BJ (cell line): Measurements from ENCODE around the gene CCDC91. TPM values are rescaled to one million over a fixed set of nuclear protein-coding genes. Genes with fewer than 3 reads are reported as not detected.

Source experiments
- CTCF ChIA-PET: fragments of 350-600 bp; formaldehyde crosslinking; extraction: SDS; loops from one replicate; lab custom pipeline; 2021; ENCODE audit warnings: antibody characterized with exemption, inconsistent platforms; lab: Yijun Ruan, JAX
- POLR2A ChIA-PET: fragments of 300-600 bp; sonication (Branson Sonifier 250); formaldehyde crosslinking; extraction: SDS; loops from one replicate; lab custom pipeline; 2021; ENCODE audit warnings: antibody characterized with exemption; lab: Charles Lee
- DNase-seq: peaks from one replicate; pipeline ENCODE4 v3.0.0-alpha.2; 2011; ENCODE audit warnings: low read depth
- H3K27me3 ChIP-seq: 2 replicates; pipeline ENCODE4 v1.6.0; 2011; ENCODE audit warnings: low read length; ENCODE audit not compliant: control insufficient read depth, insufficient read depth
- H3K36me3 ChIP-seq: 2 replicates; pipeline ENCODE4 v1.5.1; 2011; ENCODE audit warnings: low read length; ENCODE audit not compliant: control insufficient read depth, insufficient read depth
- H3K4me3 ChIP-seq: 2 replicates; pipeline ENCODE4 v1.5.1; 2011; ENCODE audit warnings: low read depth, mild to moderate bottlenecking, control low read depth, low read length
- CTCF ChIP-seq: IDR thresholded peaks from 2 replicates; pipeline ENCODE4 v1.5.1; 2011; ENCODE audit warnings: low read depth, mild to moderate bottlenecking, control low read depth, inconsistent platforms, low read length, moderate library complexity; ENCODE audit not compliant: insufficient read depth
- polyA plus RNA-seq: library from polyadenylated mRNA; depleted of rRNA; stranded (reverse); fragments of >200 nt; gene quantifications from 2 replicates; pipeline ENCODE4 v1.2.3, GENCODE V29; 2011

CCDC91 gene
- polyA plus RNA-seq, 1 experiment: 11.9 TPM

GRCh38 chr12:28355161-28355560 lies 164.9 kb downstream of the CCDC91 start:
- Histone ChIP-seq H3K27me3 (no peaks in the 10 kb centered on the region), H3K36me3 (no peaks in the 10 kb centered on the region; the same call in 1 of the 2 replicates), H3K4me3 (no peak overlapping the region)
- ChIA-PET POLR2A (no interaction called here), CTCF (no interaction called here)
- DNase-seq: no peak
- no peak for TF ChIP-seq CTCF

- no peak for TF ChIP-seq CTCF
- CTCF ChIA-PET: no interaction called here
- POLR2A ChIA-PET: no interaction called here
Measured at GRCh38 chr12:28360253-28360652, 170.0 kb downstream of the CCDC91 start.

GRCh38 chr12:28367326-28367725 lies 177.1 kb downstream of the CCDC91 start:
- ChIA-PET CTCF (no interaction called here), POLR2A (no interaction called here)
- Histone ChIP-seq H3K4me3 (no peak overlapping the region), H3K27me3 (no peaks in the 10 kb centered on the region), H3K36me3 (no peaks in the 10 kb centered on the region)
- DNase-seq: no peak
- no peak for TF ChIP-seq CTCF

More at GRCh38 chr12:28360253-28360652, 170.0 kb downstream of the CCDC91 start:
- Histone ChIP-seq H3K36me3 (no peaks in the 10 kb centered on the region), H3K4me3 (no peak overlapping the region), H3K27me3 (no peaks in the 10 kb centered on the region)
- no peak for DNase-seq

GRCh38 chr12:28367993-28368392 lies 177.7 kb downstream of the CCDC91 start:
- POLR2A ChIA-PET: no interaction called here
- Histone ChIP-seq H3K4me3 (no peak overlapping the region), H3K27me3 (no peaks in the 10 kb centered on the region), H3K36me3 (no peaks in the 10 kb centered on the region)
- DNase-seq: no peak
- no peak for TF ChIP-seq CTCF
- CTCF ChIA-PET: no interaction called here

- CTCF ChIA-PET: no interaction called here
- Histone ChIP-seq H3K36me3 (no peaks in the 10 kb centered on the region), H3K4me3 (no peak overlapping the region), H3K27me3 (no peaks in the 10 kb centered on the region)
- DNase-seq: no peak
- TF ChIP-seq CTCF: no peak
- POLR2A ChIA-PET: no interaction called here
Measured at GRCh38 chr12:28369483-28369882, 179.2 kb downstream of the CCDC91 start.
